Peyer's patch (tissue), 4 donors: ENCODE data around the gene ARFGAP3. TPM values are rescaled to one million over a fixed set of nuclear protein-coding genes. Genes with fewer than 3 reads are reported as not detected.

ENCODE experiments used
- DNase-seq, 3 donors: peaks; one replicate each; pipeline ENCODE4 v3.0.0-alpha.2; 2017 to 2019
- H3K27ac ChIP-seq, 4 donors: fragments of 200-600 bp; sonication (generic); one replicate each; pipeline ENCODE4 v1.5.1; 2016 to 2019
- H3K27me3 ChIP-seq, 2 donors: fragments of 200-600 bp; sonication (generic); one replicate each; pipeline ENCODE4 v1.5.1; 2019
- H3K36me3 ChIP-seq, 3 donors: fragments of 200-600 bp; sonication (generic); one replicate each; pipeline ENCODE4 v1.5.1; 2016 to 2019
- H3K4me1 ChIP-seq, 4 donors: fragments of 200-600 bp; sonication (generic); one replicate each; pipeline ENCODE4 v1.5.1; 2016 to 2019
- H3K4me3 ChIP-seq, 4 donors: fragments of 200-600 bp; sonication (generic); 1 replicate in 3 of 4; 2 replicates in 1 of 4; pipeline ENCODE4 v1.5.1; 2016 to 2019; ENCODE audit warnings: mild to moderate bottlenecking in 1 of 4
- H3K9me3 ChIP-seq, 4 donors: fragments of 200-600 bp; sonication (generic); one replicate each; pipeline ENCODE4 v1.5.1; 2016 to 2019; ENCODE audit warnings: mild to moderate bottlenecking in 1 of 4
- CTCF ChIP-seq, 6 experiments: fragments of 450-650 bp in 4 of 6; fragments of 200-600 bp in 2 of 6; sonication (generic) in 1 of 6; IDR thresholded peaks; one replicate each; pipeline ENCODE4 v1.5.1; 2017 to 2019; ENCODE audit warnings: antibody characterized with exemption in 6 of 6, mild to moderate bottlenecking in 3 of 6, moderate library complexity in 1 of 6
- POLR2A ChIP-seq, 2 donors: fragments of 450-650 bp; IDR thresholded peaks; one replicate each; pipeline ENCODE4 v1.5.1; 2017; ENCODE audit warnings: antibody characterized with exemption in 2 of 2, mild to moderate bottlenecking in 2 of 2, moderate library complexity in 2 of 2
- total RNA-seq, 4 donors: library from RNA; depleted of rRNA; stranded (reverse); fragments of >200 nt; gene quantifications; one replicate each; pipeline ENCODE4 v1.1.0, GENCODE V29; 2016

Gene ARFGAP3
- total RNA-seq, 4 donors from 2014 or later = 31.4 to 87.0 (median 57.8) TPM

- Histone ChIP-seq H3K9me3 (no peaks in the 10 kb centered on the region), H3K4me3 (no peak overlapping the region), H3K27me3 (no peaks in the 10 kb centered on the region), H3K27ac (peak overlapping the region in 2 of 4 donors; percentile 61 to 79), H3K36me3 (peaks cover 0 to 92% (median 0%) of the 10 kb centered on the region in 3 donors), H3K4me1 (peaks cover 0 to 13% (median 0%) of the 10 kb centered on the region in 4 donors)
- peak in 1 of 6 experiments; percentile 36 for TF ChIP-seq CTCF (IDR thresholded peaks at IDR 0.05)
- TF ChIP-seq POLR2A (IDR thresholded peaks at IDR 0.05) = no peak
- DNase-seq = peak in 2 of 3 donors; percentile 66 to 82
Observed at GRCh38 chr22:42883121-42883520, 26.0 kb upstream of the ARFGAP3 start.

- no peaks in the 10 kb centered on the region for H3K9me3 ChIP-seq
- no peak overlapping the region for H3K4me3 ChIP-seq
- no peak for TF ChIP-seq CTCF (IDR thresholded peaks at IDR 0.05)
- TF ChIP-seq POLR2A (IDR thresholded peaks at IDR 0.05) = no peak
- peak overlapping the region in 2 of 4 donors; percentile 61 to 79 for H3K27ac ChIP-seq
- DNase-seq = peak in 2 of 3 donors; percentile 74 to 83
- H3K27me3 ChIP-seq = no peaks in the 10 kb centered on the region
- peaks cover 0 to 13% (median 0%) of the 10 kb centered on the region in 4 donors for H3K4me1 ChIP-seq
- peaks cover 0 to 96% (median 0%) of the 10 kb centered on the region in 3 donors for H3K36me3 ChIP-seq
Observed at GRCh38 chr22:42881982-42882656, 25.0 kb upstream of the ARFGAP3 start.

GRCh38 chr22:42881298-42881697 is 24.2 kb upstream of the ARFGAP3 start:
- TF ChIP-seq POLR2A (IDR thresholded peaks at IDR 0.05) = no peak
- TF ChIP-seq CTCF (IDR thresholded peaks at IDR 0.05) = no peak
- Histone ChIP-seq H3K27ac (peak overlapping the region in 1 of 4 donors; percentile 64), H3K4me3 (no peak overlapping the region), H3K27me3 (no peaks in the 10 kb centered on the region), H3K9me3 (no peaks in the 10 kb centered on the region), H3K36me3 (peaks cover 0 to 96% (median 0%) of the 10 kb centered on the region in 3 donors), H3K4me1 (peaks cover 0 to 13% (median 0%) of the 10 kb centered on the region in 4 donors)
- no peak for DNase-seq

DNA sequence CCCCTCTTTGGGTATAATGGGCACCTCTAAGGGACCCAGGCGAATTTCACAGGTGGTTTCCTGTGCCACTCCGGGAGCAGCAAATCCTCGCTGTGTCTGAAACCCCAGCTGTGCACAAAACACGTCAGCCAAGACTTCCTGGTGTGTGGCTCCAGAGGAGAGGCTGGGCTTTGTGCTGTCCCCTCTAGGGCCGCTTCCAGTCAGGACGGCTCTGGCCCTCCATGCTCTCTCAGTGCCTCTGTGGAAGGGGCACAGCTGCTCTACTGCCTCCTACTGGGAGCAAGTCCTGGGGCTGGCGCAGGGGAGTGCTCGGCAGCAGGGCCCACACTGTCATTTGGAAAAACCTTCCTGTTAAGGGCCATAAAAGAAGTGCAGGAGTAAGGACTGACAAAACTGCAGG is 23.7 kb upstream of the ARFGAP3 start:
- Histone ChIP-seq H3K27ac (no peak overlapping the region), H3K36me3 (peaks cover 0 to 99% (median 0%) of the 10 kb centered on the region in 3 donors)

GRCh38 chr22:42879371-42880021 is 22.4 kb upstream of the ARFGAP3 start:
- TF ChIP-seq CTCF (IDR thresholded peaks at IDR 0.05) (no peak), POLR2A (IDR thresholded peaks at IDR 0.05) (no peak)
- peaks cover 0 to 99% (median 0%) of the 10 kb centered on the region in 3 donors for H3K36me3 ChIP-seq

More for the DNA sequence above, 23.7 kb upstream of the ARFGAP3 start:
- TF ChIP-seq POLR2A (IDR thresholded peaks at IDR 0.05) (no peak), CTCF (IDR thresholded peaks at IDR 0.05) (no peak)
- no peak overlapping the region for H3K4me3 ChIP-seq
- no peaks in the 10 kb centered on the region for H3K9me3 ChIP-seq
- H3K4me1 ChIP-seq = peaks cover 0 to 13% (median 0%) of the 10 kb centered on the region in 4 donors
- H3K27me3 ChIP-seq = no peaks in the 10 kb centered on the region
- no peak for DNase-seq

More at GRCh38 chr22:42879371-42880021, 22.4 kb upstream of the ARFGAP3 start:
- no peak overlapping the region for H3K4me3 ChIP-seq
- DNase-seq = no peak
- peaks cover 0 to 13% (median 0%) of the 10 kb centered on the region in 4 donors for H3K4me1 ChIP-seq
- no peaks in the 10 kb centered on the region for H3K27me3 ChIP-seq
- H3K27ac ChIP-seq = no peak overlapping the region
- no peaks in the 10 kb centered on the region for H3K9me3 ChIP-seq
